Prostate gland (tissue), 2 donors: ENCODE measurements around the gene GNAT3.

ENCODE experiments used
- CTCF ChIP-seq, 4 experiments: fragments of 200-600 bp in 2 of 4; fragments of 450-650 bp in 2 of 4; sonication (generic) in 2 of 4; IDR thresholded peaks; 1 replicate in 3 of 4; 2 replicates in 1 of 4; pipeline ENCODE4 v1.5.1; 2016 to 2019; ENCODE audit warnings: antibody characterized with exemption in 4 of 4, mild to moderate bottlenecking in 2 of 4, moderate library complexity in 2 of 4
- POLR2AphosphoS5 ChIP-seq: sonication (generic); formaldehyde crosslinking; IDR thresholded peaks from one replicate; pipeline ENCODE4 v1.6.1; 2017; ENCODE audit warnings: antibody characterized with exemption

GRCh38 chr7:80472491-80473200 is 39.2 kb downstream of the GNAT3 start:
- TF ChIP-seq POLR2AphosphoS5 (no peak), CTCF (IDR thresholded peaks at IDR 0.05) (no peak)
